ENCODE results near the gene ARID1B. TPM values are rescaled to one million over a fixed set of nuclear protein-coding genes. Genes with fewer than 3 reads are reported as not detected.
"Not testable (repeated sequence)": the region's sequence is repeated elsewhere in the genome, so short reads cannot be mapped to it uniquely, and the experiment has no call there.

Gene ARID1B
- total RNA-seq, 2 experiments from 2014 or later = 90.1 to 164 TPM

DNA sequence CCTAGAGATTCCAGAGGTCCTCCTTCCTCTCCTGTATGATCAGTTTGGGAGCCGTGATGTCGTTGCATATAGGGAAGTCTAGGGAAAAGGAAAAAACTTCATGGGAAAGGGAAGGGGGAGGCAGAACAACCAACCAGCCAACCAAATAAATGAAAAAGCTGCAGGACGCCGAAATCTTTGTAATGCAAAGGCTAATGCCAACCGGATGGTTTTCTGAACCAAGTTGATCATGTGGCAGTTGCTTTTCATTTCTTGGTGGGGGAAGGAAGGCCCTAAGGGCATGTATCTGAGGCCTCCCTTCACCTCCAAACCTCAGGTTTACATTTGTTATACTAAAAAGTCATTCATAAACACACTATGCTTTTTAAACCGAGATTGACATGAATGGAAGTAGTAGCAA, 167.2 kb downstream of the ARID1B start:
- Histone ChIP-seq H4K20me1 (ENCODE audit: insufficient read depth, low read length) (peaks cover 6% of the 10 kb centered on the region; the same call in 1 of the 2 replicates), H3K79me2 (ENCODE audit: insufficient read depth, low read depth, low read length) (peaks cover 81% of the 10 kb centered on the region)

DNA sequence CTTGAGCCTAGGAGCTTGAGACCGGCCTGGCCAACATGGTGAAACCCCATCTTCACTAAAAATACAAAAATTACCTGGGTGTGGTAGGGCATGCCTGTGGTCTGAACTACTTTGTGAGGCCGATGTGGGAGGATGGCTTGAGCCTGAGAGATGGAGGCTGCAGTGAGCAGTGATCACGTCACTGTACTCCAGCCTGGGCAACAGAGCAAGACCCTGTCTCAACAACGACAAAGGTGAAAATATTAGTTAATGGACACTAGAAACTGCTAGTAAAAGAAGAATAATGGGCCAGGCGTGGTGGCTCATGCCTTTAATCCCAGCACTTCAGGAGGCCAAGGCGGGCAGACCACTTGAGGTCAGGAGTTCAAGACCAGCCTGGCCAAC, 168.6 kb downstream of the ARID1B start:
- intact Hi-C loops (cut with micrococcal nuclease; ENCODE audit: unreplicated experiment) = loop anchor here (10.0 kb wide), 1 partner anchor 381 kb away; no protein-coding TSS in a partner anchor
- BruUV-seq (replicated peaks); H2AFZ ChIP-seq (ENCODE audit: low read length); DNase-seq (ENCODE audit: low spot score); H3K4me1 ChIP-seq (ENCODE audit: insufficient read depth, low read length, poor library complexity, severe bottlenecking); H3K27ac ChIP-seq (ENCODE audit: low read depth, low read length, poor library complexity, severe bottlenecking); H3K4me2 ChIP-seq (ENCODE audit: low read length); H3K9me2 ChIP-seq (ENCODE audit: insufficient read depth, low read length); CTCF ChIA-PET (ENCODE audit: unreplicated experiment); H3K36me3 ChIP-seq (ENCODE audit: insufficient read depth, low read length); H3K9me3 ChIP-seq (ENCODE audit: low read length); H4K20me1 ChIP-seq (ENCODE audit: insufficient read depth, low read length); H3K4me3 ChIP-seq (ENCODE audit: low read depth, low read length, poor library complexity, severe bottlenecking): not testable (repeated sequence)
- H3K79me2 ChIP-seq (ENCODE audit: insufficient read depth, low read depth, low read length) = peaks cover 80% of the 10 kb centered on the region
- POLR2A ChIA-PET = interaction anchor here (1.7 kb wide), 1 partner anchor 13 kb away, joined by 5 read pairs; no protein-coding TSS in a partner anchor

More for the DNA sequence above, 167.2 kb downstream of the ARID1B start:
- Histone ChIP-seq H3K27ac (ENCODE audit: low read depth, low read length, poor library complexity, severe bottlenecking) (no peak overlapping the region), H2AFZ (ENCODE audit: low read length) (no peak overlapping the region), H3K4me2 (ENCODE audit: low read length) (no peak overlapping the region), H3K9me3 (ENCODE audit: low read length) (no peaks in the 10 kb centered on the region), H3K36me3 (ENCODE audit: insufficient read depth, low read length) (no peaks in the 10 kb centered on the region), H3K4me3 (ENCODE audit: low read depth, low read length, poor library complexity, severe bottlenecking) (no peak overlapping the region), H3K4me1 (ENCODE audit: insufficient read depth, low read length, poor library complexity, severe bottlenecking) (no peaks in the 10 kb centered on the region), H3K9me2 (ENCODE audit: insufficient read depth, low read length) (no peaks in the 10 kb centered on the region)
- TF ChIP-seq EZH2phosphoT487 (IDR thresholded peaks at IDR 0.05; ENCODE audit: borderline replicate concordance, low read depth, low read length) = no peak
- TF ChIP-seq, protein P1, sequence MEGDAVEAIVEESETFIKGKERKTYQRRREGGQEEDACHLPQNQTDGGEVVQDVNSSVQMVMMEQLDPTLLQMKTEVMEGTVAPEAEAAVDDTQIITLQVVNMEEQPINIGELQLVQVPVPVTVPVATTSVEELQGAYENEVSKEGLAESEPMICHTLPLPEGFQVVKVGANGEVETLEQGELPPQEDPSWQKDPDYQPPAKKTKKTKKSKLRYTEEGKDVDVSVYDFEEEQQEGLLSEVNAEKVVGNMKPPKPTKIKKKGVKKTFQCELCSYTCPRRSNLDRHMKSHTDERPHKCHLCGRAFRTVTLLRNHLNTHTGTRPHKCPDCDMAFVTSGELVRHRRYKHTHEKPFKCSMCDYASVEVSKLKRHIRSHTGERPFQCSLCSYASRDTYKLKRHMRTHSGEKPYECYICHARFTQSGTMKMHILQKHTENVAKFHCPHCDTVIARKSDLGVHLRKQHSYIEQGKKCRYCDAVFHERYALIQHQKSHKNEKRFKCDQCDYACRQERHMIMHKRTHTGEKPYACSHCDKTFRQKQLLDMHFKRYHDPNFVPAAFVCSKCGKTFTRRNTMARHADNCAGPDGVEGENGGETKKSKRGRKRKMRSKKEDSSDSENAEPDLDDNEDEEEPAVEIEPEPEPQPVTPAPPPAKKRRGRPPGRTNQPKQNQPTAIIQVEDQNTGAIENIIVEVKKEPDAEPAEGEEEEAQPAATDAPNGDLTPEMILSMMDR (conservative IDR thresholded peaks at IDR 0.05; ENCODE audit: low read length) = no peak
- DNase-seq (ENCODE audit: low spot score) = no peak
- ChIA-PET POLR2A (interaction anchor here (0.9 to 1.7 kb wide), 5 partner anchors 11 to 92 kb away, joined by 3 to 9 read pairs (median 5); no protein-coding TSS in a partner anchor), CTCF (ENCODE audit: unreplicated experiment) (no interaction called here)
- no TSS peak for BruUV-seq (replicated peaks)
- intact Hi-C loops (cut with micrococcal nuclease; ENCODE audit: unreplicated experiment) = loop anchor here (10.0 kb wide), 1 partner anchor 380 kb away; no protein-coding TSS in a partner anchor

DNA sequence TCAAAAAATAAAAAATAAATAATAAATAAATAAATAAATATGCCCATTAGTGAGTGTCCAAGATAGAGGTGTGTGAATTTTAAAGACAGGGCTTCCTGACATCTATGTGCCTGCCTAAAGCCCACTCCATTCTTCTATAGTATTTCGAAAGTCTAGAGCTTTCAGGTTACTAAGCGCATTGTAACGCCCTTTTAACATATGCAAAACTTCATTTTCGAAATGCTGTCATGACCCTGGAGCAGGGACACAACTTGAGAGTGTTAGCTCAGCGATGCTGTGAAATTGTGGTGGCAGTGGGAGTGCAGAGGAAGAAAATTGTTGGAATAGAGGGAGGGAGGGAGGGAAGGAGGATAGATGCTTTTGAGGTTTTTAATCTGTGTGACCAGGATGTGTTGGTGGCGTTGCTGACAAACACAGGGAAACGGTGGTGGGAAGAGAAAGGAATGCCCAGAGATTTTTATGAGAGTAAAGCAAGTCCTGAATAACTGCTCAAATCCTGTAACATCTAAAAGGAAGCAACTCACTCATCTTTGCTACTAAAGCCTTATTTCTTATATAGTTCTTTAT, 169.3 kb downstream of the ARID1B start:
- Histone ChIP-seq H3K79me2 (ENCODE audit: insufficient read depth, low read depth, low read length) (peaks cover 79% of the 10 kb centered on the region), H2AFZ (ENCODE audit: low read length) (no peak overlapping the region), H3K4me1 (ENCODE audit: insufficient read depth, low read length, poor library complexity, severe bottlenecking) (no peaks in the 10 kb centered on the region), H3K27ac (ENCODE audit: low read depth, low read length, poor library complexity, severe bottlenecking) (no peak overlapping the region), H4K20me1 (ENCODE audit: insufficient read depth, low read length) (peaks cover 4% of the 10 kb centered on the region; the same call in 1 of the 2 replicates), H3K9me2 (ENCODE audit: insufficient read depth, low read length) (no peaks in the 10 kb centered on the region), H3K4me3 (ENCODE audit: low read depth, low read length, poor library complexity, severe bottlenecking) (no peak overlapping the region), H3K9me3 (ENCODE audit: low read length) (no peaks in the 10 kb centered on the region), H3K4me2 (ENCODE audit: low read length) (no peak overlapping the region), H3K36me3 (ENCODE audit: insufficient read depth, low read length) (no peaks in the 10 kb centered on the region)
- intact Hi-C loops (cut with micrococcal nuclease; ENCODE audit: unreplicated experiment) = loop anchor here (10.0 kb wide), 1 partner anchor 382 kb away; no protein-coding TSS in a partner anchor
- DNase-seq (ENCODE audit: low spot score) = no peak
- CTCF ChIA-PET (ENCODE audit: unreplicated experiment) = no interaction called here
- POLR2A ChIA-PET = no interaction called here
- no peak for TF ChIP-seq EZH2phosphoT487 (IDR thresholded peaks at IDR 0.05; ENCODE audit: borderline replicate concordance, low read depth, low read length)
- TF ChIP-seq, protein P1 (conservative IDR thresholded peaks at IDR 0.05; ENCODE audit: low read length) = no peak
- no TSS peak for BruUV-seq (replicated peaks)

Measured in OCI-LY7 (cell line).